EH (cell line): ENCODE results near the gene RNF41.

Experiments used
- DNase-seq: peaks from one replicate; pipeline ENCODE4 v3.0.0-alpha.2; 2015; ENCODE audit warnings: low read depth

Gene RNF41

GRCh38 chr12:56165369-56165768, 56.4 kb downstream of the RNF41 start:
- peak; percentile 42 for DNase-seq

- DNase-seq, result peak; percentile 31
Observed at GRCh38 chr12:56164345-56164729, 57.4 kb downstream of the RNF41 start.

- peak; percentile 41 for DNase-seq
Observed at GRCh38 chr12:56163533-56164344, 58.0 kb downstream of the RNF41 start.

- peak; percentile 36 for DNase-seq
Observed at GRCh38 chr12:56162468-56163290, 59.0 kb downstream of the RNF41 start.

- peak; percentile 15 for DNase-seq
Observed at GRCh38 chr12:56161690-56162351, 59.9 kb downstream of the RNF41 start.

GRCh38 chr12:56160894-56161689, 60.6 kb downstream of the RNF41 start:
- no peak for DNase-seq

- peak; percentile 72 for DNase-seq
Observed at GRCh38 chr12:56160193-56160763, 61.4 kb downstream of the RNF41 start.

GRCh38 chr12:56159482-56160192, 62.1 kb downstream of the RNF41 start:
- DNase-seq, result no peak

GRCh38 chr12:56158926-56159461, 62.7 kb downstream of the RNF41 start:
- peak; percentile 90 for DNase-seq

GRCh38 chr12:56158029-56158925, 63.4 kb downstream of the RNF41 start, which contains the start of gene MYL6:
MYL6 (plus strand) TSS chr12:56158359; CDS start chr12:56158402, 43 bp downstream.
- peak; percentile 98 for DNase-seq

GRCh38 chr12:56157201-56158028, 64.3 kb downstream of the RNF41 start:
- peak; percentile 93 for DNase-seq

- peak; percentile 41 for DNase-seq
Observed at GRCh38 chr12:56156464-56157200, 65.1 kb downstream of the RNF41 start.

- no peak for DNase-seq
Observed at GRCh38 chr12:56155256-56155845, 66.4 kb downstream of the RNF41 start.

- no peak for DNase-seq
Observed at GRCh38 chr12:56154818-56155217, 66.9 kb downstream of the RNF41 start.

GRCh38 chr12:56154246-56154771, 67.4 kb downstream of the RNF41 start:
- no peak for DNase-seq

- DNase-seq, result no peak
Observed at GRCh38 chr12:56153678-56154065, 68.0 kb downstream of the RNF41 start.
